ENCODE results near the gene PFDN5. TPM values are rescaled to one million over a fixed set of nuclear protein-coding genes. Genes with fewer than 3 reads are reported as not detected.

PFDN5 gene
- total RNA-seq, 1 donor from 2014 or later = 379 TPM

GRCh38 chr12:53277981-53278380 lies 17.4 kb upstream of the PFDN5 start:
- peaks cover 8% of the 10 kb centered on the region for H3K36me3 Mint-ChIP-seq (ENCODE audit: insufficient read depth)
- no peaks in the 10 kb centered on the region for H3K27me3 Mint-ChIP-seq
- no peak for DNase-seq (ENCODE audit: low spot score, unreplicated experiment)
- no peak overlapping the region for H3K27ac Mint-ChIP-seq
- no peak for TF ChIP-seq CTCF (IDR thresholded peaks at IDR 0.05; ENCODE audit: unreplicated experiment)
- no peaks in the 10 kb centered on the region for H3K4me1 Mint-ChIP-seq (ENCODE audit: low read depth)
- no peaks in the 10 kb centered on the region for H3K9me3 Mint-ChIP-seq (ENCODE audit: low read depth)
- no peak overlapping the region for H3K4me3 Mint-ChIP-seq (ENCODE audit: low read depth)

- Mint-ChIP-seq H3K9me3 (ENCODE audit: low read depth) (no peaks in the 10 kb centered on the region), H3K27me3 (no peaks in the 10 kb centered on the region), H3K4me1 (ENCODE audit: low read depth) (no peaks in the 10 kb centered on the region), H3K36me3 (ENCODE audit: insufficient read depth) (peaks cover 11% of the 10 kb centered on the region), H3K27ac (no peak overlapping the region), H3K4me3 (ENCODE audit: low read depth) (no peak overlapping the region)
- DNase-seq (ENCODE audit: low spot score, unreplicated experiment) = no peak
- TF ChIP-seq CTCF (IDR thresholded peaks at IDR 0.05; ENCODE audit: unreplicated experiment) = no peak
Measured at GRCh38 chr12:53279283-53279869, 16.0 kb upstream of the PFDN5 start.

- no peak for DNase-seq (ENCODE audit: low spot score, unreplicated experiment)
- Mint-ChIP-seq H3K4me3 (ENCODE audit: low read depth) (no peak overlapping the region), H3K27me3 (no peaks in the 10 kb centered on the region), H3K4me1 (ENCODE audit: low read depth) (no peaks in the 10 kb centered on the region), H3K9me3 (ENCODE audit: low read depth) (no peaks in the 10 kb centered on the region), H3K36me3 (ENCODE audit: insufficient read depth) (peaks cover 11% of the 10 kb centered on the region), H3K27ac (no peak overlapping the region)
- no peak for TF ChIP-seq CTCF (IDR thresholded peaks at IDR 0.05; ENCODE audit: unreplicated experiment)
Measured at GRCh38 chr12:53279888-53280498, 15.3 kb upstream of the PFDN5 start.

GRCh38 chr12:53286448-53286847 lies 8.9 kb upstream of the PFDN5 start:
- H3K9me3 Mint-ChIP-seq (ENCODE audit: low read depth) = no peaks in the 10 kb centered on the region
- peaks cover 10% of the 10 kb centered on the region for H3K36me3 Mint-ChIP-seq (ENCODE audit: insufficient read depth)
- no peak for TF ChIP-seq CTCF (IDR thresholded peaks at IDR 0.05; ENCODE audit: unreplicated experiment)
- DNase-seq (ENCODE audit: low spot score, unreplicated experiment) = no peak
- no peaks in the 10 kb centered on the region for H3K27me3 Mint-ChIP-seq
- no peak overlapping the region for H3K4me3 Mint-ChIP-seq (ENCODE audit: low read depth)
- H3K4me1 Mint-ChIP-seq (ENCODE audit: low read depth) = no peaks in the 10 kb centered on the region
- H3K27ac Mint-ChIP-seq = no peak overlapping the region

- peak; percentile 26 for DNase-seq (ENCODE audit: low spot score, unreplicated experiment)
- TF ChIP-seq CTCF (IDR thresholded peaks at IDR 0.05; ENCODE audit: unreplicated experiment) = peak; percentile 62
- no peaks in the 10 kb centered on the region for H3K4me1 Mint-ChIP-seq (ENCODE audit: low read depth)
- no peaks in the 10 kb centered on the region for H3K27me3 Mint-ChIP-seq
- H3K27ac Mint-ChIP-seq = no peak overlapping the region
- H3K36me3 Mint-ChIP-seq (ENCODE audit: insufficient read depth) = peaks cover 8% of the 10 kb centered on the region
- H3K4me3 Mint-ChIP-seq (ENCODE audit: low read depth) = no peak overlapping the region
- H3K9me3 Mint-ChIP-seq (ENCODE audit: low read depth) = no peaks in the 10 kb centered on the region
Measured at GRCh38 chr12:53287741-53288216, 7.6 kb upstream of the PFDN5 start.
